NCI-H2196 treated with DMSO at 0.1 percent for 48 hours (cell line): ENCODE data around the gene NAALADL2.
"Not testable (repeated sequence)": the region's sequence is repeated elsewhere in the genome, so short reads cannot be mapped to it uniquely, and the experiment has no call there.

ENCODE experiments used
- DNase-seq: peaks from one replicate; lab custom pipeline; 2025; ENCODE audit not compliant: unreplicated experiment; lab: John Stamatoyannopoulos, UW

NAALADL2 gene

GRCh38 chr3:175404621-175405020 is 545.5 kb downstream of the NAALADL2 start:
- no peak for DNase-seq

- DNase-seq: no peak
Measured at GRCh38 chr3:175410251-175410650, 551.1 kb downstream of the NAALADL2 start.

- DNase-seq: no peak
Measured at GRCh38 chr3:175411405-175411804, 552.3 kb downstream of the NAALADL2 start.

- DNase-seq: no peak
Measured at GRCh38 chr3:175411946-175412345, 552.8 kb downstream of the NAALADL2 start.

- no peak for DNase-seq
Measured at GRCh38 chr3:175413926-175414325, 554.8 kb downstream of the NAALADL2 start.

GRCh38 chr3:175416600-175416999 is 557.5 kb downstream of the NAALADL2 start:
- no peak for DNase-seq

GRCh38 chr3:175417426-175417825 is 558.3 kb downstream of the NAALADL2 start:
- DNase-seq: no peak

GRCh38 chr3:175421902-175422301 is 562.8 kb downstream of the NAALADL2 start:
- no peak for DNase-seq

- no peak for DNase-seq
Measured at GRCh38 chr3:175422744-175423143, 563.6 kb downstream of the NAALADL2 start.

GRCh38 chr3:175423848-175424247 is 564.7 kb downstream of the NAALADL2 start:
- not testable (repeated sequence) for DNase-seq

- DNase-seq: no peak
Measured at GRCh38 chr3:175426805-175427204, 567.7 kb downstream of the NAALADL2 start.

- no peak for DNase-seq
Measured at GRCh38 chr3:175428466-175428865, 569.3 kb downstream of the NAALADL2 start.

GRCh38 chr3:175430983-175431773 is 572.0 kb downstream of the NAALADL2 start:
- DNase-seq: no peak

GRCh38 chr3:175432376-175433025 is 573.4 kb downstream of the NAALADL2 start:
- no peak for DNase-seq

- DNase-seq: no peak
Measured at GRCh38 chr3:175433026-175433674, 574.0 kb downstream of the NAALADL2 start.

GRCh38 chr3:175434561-175434960 is 575.4 kb downstream of the NAALADL2 start:
- no peak for DNase-seq

- DNase-seq: no peak
Measured at GRCh38 chr3:175443682-175444081, 584.5 kb downstream of the NAALADL2 start.

- no peak for DNase-seq
Measured at GRCh38 chr3:175445741-175446140, 586.6 kb downstream of the NAALADL2 start.

- no peak for DNase-seq
Measured at GRCh38 chr3:175447521-175447920, 588.4 kb downstream of the NAALADL2 start.

GRCh38 chr3:175453361-175453760 is 594.2 kb downstream of the NAALADL2 start:
- no peak for DNase-seq

GRCh38 chr3:175456466-175456865 is 597.3 kb downstream of the NAALADL2 start:
- no peak for DNase-seq

GRCh38 chr3:175457301-175457700 is 598.2 kb downstream of the NAALADL2 start:
- no peak for DNase-seq
